ENCODE data around the gene ANKRD23. TPM values are rescaled to one million over a fixed set of nuclear protein-coding genes. Genes with fewer than 3 reads are reported as not detected.

Gene ANKRD23
- total and polyA plus RNA-seq, 2 of the 8 experiments (the other 6 are each of a cell fraction or from before 2014, with no cell fraction given): 3.4 to 3.5 TPM

- H3K4ac ChIP-seq (replicated peaks; ENCODE audit: insufficient read length, low read depth, low read length): no peak overlapping the region
- no peak overlapping the region for H2BK12ac ChIP-seq (ENCODE audit: low read depth, low read length)
- H4K20me1 ChIP-seq (replicated peaks in 1 of 2; ENCODE audit: control insufficient read depth in 1 of 2, insufficient read depth in 2 of 2, low read length in 2 of 2): no peaks in the 10 kb centered on the region
- POLR2A ChIA-PET (ENCODE audit: partially characterized antibody): interaction anchor here (0.5 to 4.7 kb wide), 11 partner anchors 10 to 74 kb away, joined by 3 to 25 read pairs (median 5); partner anchors contain the start of genes ANKRD23 and ANKRD39
- no peak overlapping the region for H4K5ac ChIP-seq (ENCODE audit: insufficient read length, low read depth, low read length)
- H2AK5ac ChIP-seq (ENCODE audit: low read depth, low read length): 0 out of 2 replicates have a peak overlapping the region, but pooled peaks have one; percentile 59
- no peak overlapping the region for H2BK20ac ChIP-seq (ENCODE audit: low read length)
- H3K79me2 ChIP-seq (ENCODE audit: control insufficient read depth in 1 of 2, insufficient read depth in 2 of 2, low read length in 2 of 2): peaks cover 4 to 12% of the 10 kb centered on the region in 2 experiments
- 0 out of 4 replicates have a peak, but pooled peaks of 1 of the 2 experiments have one; percentile 21 for TF ChIP-seq SIN3A (conservative IDR thresholded peaks at IDR 0.05 in 1 of 2, IDR thresholded peaks at IDR 0.05 in 1 of 2; ENCODE audit: low read depth in 1 of 2, low read length in 2 of 2)
- TF ChIP-seq EGR1 (IDR thresholded peaks at IDR 0.05; ENCODE audit: borderline replicate concordance, low read depth, low read length): peak; percentile 61; the same call in 1 of the 2 replicates
- TF ChIP-seq NRF1 (IDR thresholded peaks at IDR 0.05; ENCODE audit: low read depth, low read length): no peak
- H2BK120ac ChIP-seq (replicated peaks; ENCODE audit: low read depth, low read length): no peak overlapping the region
- no peak for DNase-seq (ENCODE audit: low read depth in 1 of 2, low spot score in 2 of 2)
- peaks cover 11% of the 10 kb centered on the region for H3K23me2 ChIP-seq (ENCODE audit: low read depth, low read length)
- H3K9me3 ChIP-seq (ENCODE audit: insufficient read depth in 2 of 2, low read depth in 1 of 2, low read length in 1 of 2): no peaks in the 10 kb centered on the region
- H3K9ac ChIP-seq (replicated peaks in 1 of 4; ENCODE audit: extremely low read depth in 1 of 4, low read depth in 3 of 4, low read length in 3 of 4): no peak overlapping the region
- peaks cover 11 to 46% (median 29%) of the 10 kb centered on the region in 4 experiments for H3K4me1 ChIP-seq (replicated peaks in 1 of 4; ENCODE audit: control insufficient read depth in 3 of 4, insufficient read depth in 4 of 4, low read length in 3 of 4)
- CTCF ChIA-PET (ENCODE audit: partially characterized antibody): interaction anchor here (0.6 to 8.1 kb wide), 14 partner anchors 10 to 88 kb away, joined by 3 to 48 read pairs (median 6); partner anchors contain the start of gene ANKRD39
- no peaks in the 10 kb centered on the region for H3K36me3 ChIP-seq (ENCODE audit: control insufficient read depth in 2 of 4, insufficient read depth in 4 of 4, low read length in 3 of 4)
- no peak overlapping the region; the same call in 1 of the 2 replicates for H3K18ac ChIP-seq (ENCODE audit: extremely low read depth, low read length)
- H3K27ac ChIP-seq (ENCODE audit: low read depth, low read length): no peak overlapping the region
- peaks cover 0 to 3% (median 0%) of the 10 kb centered on the region in 4 experiments; a peak in 2 of 7 replicates for H3K27me3 ChIP-seq (replicated peaks in 1 of 4; ENCODE audit: control insufficient read depth in 3 of 4, extremely low read depth in 1 of 4, insufficient read depth in 3 of 4, low read length in 3 of 4)
- H2BK15ac ChIP-seq (ENCODE audit: low read length): no peak overlapping the region
- FAIRE-seq: no peak
- no peak overlapping the region for H3K14ac ChIP-seq (ENCODE audit: insufficient read length)
- H3K4me3 ChIP-seq (ENCODE audit: extremely low read depth in 1 of 4, insufficient read depth in 2 of 4, low read depth in 3 of 4, low read length in 4 of 4): no peak overlapping the region; a peak in 1 of 8 replicates
- no peak overlapping the region for H4K91ac ChIP-seq (replicated peaks; ENCODE audit: insufficient read length, low read length)
- H3K23ac ChIP-seq (ENCODE audit: insufficient read length): no peak overlapping the region
- H3K56ac ChIP-seq (replicated peaks; ENCODE audit: insufficient read length, low read depth, low read length): no peak overlapping the region
- H3K4me2 ChIP-seq (ENCODE audit: insufficient read depth in 1 of 2, low read depth in 2 of 2, low read length in 2 of 2): no peak overlapping the region
- no peak overlapping the region for H2BK5ac ChIP-seq (ENCODE audit: low read depth, low read length)
- no peaks in the 10 kb centered on the region for H3K79me1 ChIP-seq (ENCODE audit: low read depth, low read length)
- no peak overlapping the region for H4K8ac ChIP-seq (ENCODE audit: extremely low read depth, insufficient read depth, low read length)
- H2AFZ ChIP-seq (ENCODE audit: low read length): no peak overlapping the region
- 81% methylated on average over 14 of the region's 14 CpGs; no CpG with 5 or more reads in 1 of the 2 experiments for WGBS, 2 experiments (ENCODE audit: extremely low coverage in 1 of 2, insufficient coverage in 1 of 2, insufficient read length in 1 of 2, insufficient replicate concordance in 2 of 2, low coverage in 1 of 2, low lambda C conversion rate in 2 of 2, missing lambda C conversion rate in 1 of 2)
These were observed 28.9 kb upstream of the ANKRD23 start for GRCh38 chr2:96872591-96873349.

Data from H1 (cell line).